HG03558 (cell line): Measurements from ENCODE around the gene ICAM5.
"Not testable (repeated sequence)": the region's sequence is repeated elsewhere in the genome, so short reads cannot be mapped to it uniquely, and the experiment has no call there.

Source experiments
- ATAC-seq: cut with Tn5 transposase; IDR thresholded peaks from one replicate; pipeline ENCODE4 v1.9.1; 2021; ENCODE audit warnings: moderate number of reproducible peaks; ENCODE audit not compliant: unreplicated experiment; ENCODE audit errors: extremely low read depth

Gene ICAM5

GRCh38 chr19:10289836-10290356, at the start of gene ICAM5:
Gene ICAM5, plus strand, starts transcription at chr19:10289952. Its CDS starts 92 bp downstream, at chr19:10290044.
- no peak for ATAC-seq

- not testable (repeated sequence) for ATAC-seq
Observed at GRCh38 chr19:10241826-10242449, 47.8 kb upstream of the ICAM5 start.

GRCh38 chr19:10243606-10244005, 46.1 kb upstream of the ICAM5 start:
- no peak for ATAC-seq

GRCh38 chr19:10245189-10245939, 44.4 kb upstream of the ICAM5 start:
- no peak for ATAC-seq

GRCh38 chr19:10246511-10246910, 43.2 kb upstream of the ICAM5 start:
- ATAC-seq, result no peak

GRCh38 chr19:10251792-10252694, 37.7 kb upstream of the ICAM5 start, which contains the start of gene MRPL4:
Gene MRPL4, plus strand, starts transcription at chr19:10252214. Its CDS starts 40 bp downstream, at chr19:10252254.
- peak; percentile 72 for ATAC-seq

- no peak for ATAC-seq
Observed at GRCh38 chr19:10252707-10253106, 37.0 kb upstream of the ICAM5 start.

GRCh38 chr19:10254244-10254643, 35.5 kb upstream of the ICAM5 start:
- no peak for ATAC-seq

- ATAC-seq, result no peak
Observed at GRCh38 chr19:10255358-10255757, 34.4 kb upstream of the ICAM5 start.

- no peak for ATAC-seq
Observed at GRCh38 chr19:10256551-10256950, 33.2 kb upstream of the ICAM5 start.

- ATAC-seq, result no peak
Observed at GRCh38 chr19:10256970-10257615, 32.7 kb upstream of the ICAM5 start.

GRCh38 chr19:10258080-10258710, 31.6 kb upstream of the ICAM5 start:
- ATAC-seq, result no peak

- ATAC-seq, result no peak
Observed at GRCh38 chr19:10259162-10259905, 30.4 kb upstream of the ICAM5 start.

GRCh38 chr19:10260141-10260584, 29.6 kb upstream of the ICAM5 start:
- ATAC-seq, result no peak

- ATAC-seq, result no peak
Observed at GRCh38 chr19:10262771-10263170, 27.0 kb upstream of the ICAM5 start.

- ATAC-seq, result no peak
Observed at GRCh38 chr19:10266706-10267105, 23.0 kb upstream of the ICAM5 start.

- no peak for ATAC-seq
Observed at GRCh38 chr19:10268071-10268470, 21.7 kb upstream of the ICAM5 start.

- no peak for ATAC-seq
Observed at GRCh38 chr19:10269333-10270179, 20.2 kb upstream of the ICAM5 start.
